Nephron progenitor cell (in vitro differentiated cells): ENCODE measurements around the gene ABT1.

ENCODE experiments used
- DNase-seq: peaks from one replicate; pipeline ENCODE4 v3.0.0; 2021
- H3K27ac Mint-ChIP-seq: 2 replicates; pipeline ENCODE4 v1.8.0; 2021; ENCODE audit warnings: mild to moderate bottlenecking, moderate library complexity, mixed read lengths
- H3K27me3 Mint-ChIP-seq: 2 replicates; pipeline ENCODE4 v1.8.0; 2021; ENCODE audit warnings: mild to moderate bottlenecking, low read depth, mixed read lengths; ENCODE audit not compliant: poor library complexity
- H3K36me3 Mint-ChIP-seq: 2 replicates; pipeline ENCODE4 v1.8.0; 2021; ENCODE audit warnings: low read depth, mixed read lengths
- H3K4me1 Mint-ChIP-seq: 2 replicates; pipeline ENCODE4 v1.8.0; 2021; ENCODE audit warnings: mixed read lengths
- H3K4me3 Mint-ChIP-seq: 2 replicates; pipeline ENCODE4 v1.8.0; 2021; ENCODE audit warnings: mild to moderate bottlenecking, moderate library complexity, mixed read lengths
- H3K9me3 Mint-ChIP-seq: 2 replicates; pipeline ENCODE4 v1.8.0; 2021; ENCODE audit warnings: mild to moderate bottlenecking, moderate library complexity, mixed read lengths
- CTCF ChIP-seq: fragments of 200-600 bp; sonication (generic); IDR thresholded peaks from 2 replicates; pipeline ENCODE4 v1.5.0; 2021; ENCODE audit warnings: antibody characterized with exemption

Gene ABT1

GRCh38 chr6:26571592-26572296, 25.0 kb upstream of the ABT1 start:
- no peak for TF ChIP-seq CTCF
- Mint-ChIP-seq H3K36me3 (no peaks in the 10 kb centered on the region), H3K4me3 (peak overlapping the region; percentile 92), H3K27ac (peak overlapping the region; percentile 34), H3K27me3 (peaks cover 58% of the 10 kb centered on the region), H3K9me3 (peaks cover 3% of the 10 kb centered on the region), H3K4me1 (no peaks in the 10 kb centered on the region)
- peak; percentile 69 for DNase-seq

- H3K4me1 Mint-ChIP-seq = peaks cover 6% of the 10 kb centered on the region
- H3K36me3 Mint-ChIP-seq = no peaks in the 10 kb centered on the region
- peaks cover 28% of the 10 kb centered on the region for H3K9me3 Mint-ChIP-seq
- no peak for DNase-seq
- no peak overlapping the region for H3K4me3 Mint-ChIP-seq
- TF ChIP-seq CTCF = no peak
- no peak overlapping the region for H3K27ac Mint-ChIP-seq
- peaks cover 87% of the 10 kb centered on the region for H3K27me3 Mint-ChIP-seq
These were observed 21.2 kb upstream of the ABT1 start for GRCh38 chr6:26575494-26575939.

- H3K27me3 Mint-ChIP-seq = peaks cover 90% of the 10 kb centered on the region
- no peak for TF ChIP-seq CTCF
- H3K4me3 Mint-ChIP-seq = peak overlapping the region; percentile 87
- H3K9me3 Mint-ChIP-seq = peaks cover 28% of the 10 kb centered on the region
- no peak for DNase-seq
- peaks cover 6% of the 10 kb centered on the region for H3K4me1 Mint-ChIP-seq
- no peak overlapping the region for H3K27ac Mint-ChIP-seq
- no peaks in the 10 kb centered on the region for H3K36me3 Mint-ChIP-seq
These were observed 20.3 kb upstream of the ABT1 start for GRCh38 chr6:26576407-26576843.

- Mint-ChIP-seq H3K36me3 (no peaks in the 10 kb centered on the region), H3K27me3 (peaks cover 92% of the 10 kb centered on the region), H3K9me3 (peaks cover 28% of the 10 kb centered on the region), H3K4me1 (peaks cover 6% of the 10 kb centered on the region), H3K27ac (no peak overlapping the region), H3K4me3 (peak overlapping the region; percentile 87)
- peak; percentile 59 for DNase-seq
- TF ChIP-seq CTCF = no peak
These were observed 19.6 kb upstream of the ABT1 start for GRCh38 chr6:26576929-26577719.

GRCh38 chr6:26577720-26578072, 19.1 kb upstream of the ABT1 start:
- H3K9me3 Mint-ChIP-seq = peaks cover 28% of the 10 kb centered on the region
- no peak overlapping the region for H3K27ac Mint-ChIP-seq
- DNase-seq = no peak
- TF ChIP-seq CTCF = no peak
- no peaks in the 10 kb centered on the region for H3K36me3 Mint-ChIP-seq
- peaks cover 6% of the 10 kb centered on the region for H3K4me1 Mint-ChIP-seq
- peaks cover 94% of the 10 kb centered on the region for H3K27me3 Mint-ChIP-seq
- H3K4me3 Mint-ChIP-seq = peak overlapping the region; percentile 87
